GM12878 (cell line): ENCODE results near the gene SLC22A12. TPM values are rescaled to one million over a fixed set of nuclear protein-coding genes. Genes with fewer than 3 reads are reported as not detected.

Experiments used
- ATAC-seq: fragments of 200-7000 bp; cut with Tn5 transposase; 3 replicates; pipeline ENCODE4 v1.9.1; 2020; ENCODE audit warnings: mild to moderate bottlenecking, moderate library complexity
- BruUV-seq: library from RNA; stranded (reverse); fragments of 400-500 nt; replicated peaks from 2 replicates; lab custom pipeline; 2021; lab: Mats Ljungman, UMichigan
- CTCF ChIA-PET: fragments of 300-600 bp; sonication (Branson Sonifier 250); formaldehyde crosslinking; extraction: SDS; loops from one replicate; lab custom pipeline; 2021; ENCODE audit warnings: inconsistent platforms; lab: Yijun Ruan, JAX
- POLR2A ChIA-PET: fragments of 350-600 bp; formaldehyde crosslinking; extraction: SDS; loops from one replicate; lab custom pipeline; 2021; ENCODE audit warnings: inconsistent platforms; lab: Charles Lee
- RAD21 ChIA-PET: fragments of 300-600 bp; sonication (Branson Sonifier 250); formaldehyde crosslinking; loops from one replicate; lab custom pipeline; 2023; ENCODE audit warnings: antibody characterized with exemption; ENCODE audit not compliant: unreplicated experiment; lab: Charles Lee
- SMC1A ChIA-PET: fragments of 300-600 bp; sonication (Branson Sonifier 250); formaldehyde crosslinking; loops from one replicate; lab custom pipeline; 2023; ENCODE audit not compliant: unreplicated experiment, uncharacterized antibody; lab: Charles Lee
- DNase-seq: peaks from one replicate; pipeline ENCODE4 v3.0.0-alpha.2; 2011; ENCODE audit warnings: low read depth, low spot score
- FAIRE-seq: peaks from 3 replicates; lab custom pipeline; 2011; peaks lifted over from hg19 to GRCh38; lab: Jason Lieb, UNC
- H2AFZ ChIP-seq: 2 replicates; pipeline ENCODE4 v1.6.0; 2011; ENCODE audit warnings: low read depth, low read length, control low read depth; ENCODE audit not compliant: control insufficient read depth
- H3K27ac ChIP-seq: 2 replicates; pipeline ENCODE4 v1.5.1; 2011; ENCODE audit warnings: control low read depth; ENCODE audit not compliant: control insufficient read depth, insufficient read depth
- H3K27me3 ChIP-seq, 2 experiments: replicated peaks in 1 of 2; 2 replicates each; pipeline versions ENCODE4 v1.6.0 to v1.6.1; 2011; ENCODE audit warnings: low read length in 1 of 2; ENCODE audit not compliant: control insufficient read depth in 2 of 2, insufficient read depth in 2 of 2
- H3K36me3 ChIP-seq, 2 experiments: 2 replicates each; pipeline ENCODE4 v1.5.1; 2011; ENCODE audit warnings: low read length in 1 of 2; ENCODE audit not compliant: control insufficient read depth in 2 of 2, insufficient read depth in 2 of 2
- H3K4me1 ChIP-seq: 2 replicates; pipeline ENCODE4 v1.6.1; 2011; ENCODE audit warnings: mild to moderate bottlenecking, low read length, moderate library complexity, mixed read lengths; ENCODE audit not compliant: control insufficient read depth, insufficient read depth
- H3K4me2 ChIP-seq: 2 replicates; pipeline ENCODE4 v1.6.0; 2011; ENCODE audit warnings: control low read depth; ENCODE audit not compliant: control insufficient read depth, insufficient read depth
- H3K4me3 ChIP-seq: fragments of 200-600 bp; sonication (generic); 2 replicates; pipeline ENCODE4 v1.5.1; 2016
- H3K79me2 ChIP-seq: 2 replicates; pipeline ENCODE4 v1.6.0; 2011; ENCODE audit warnings: low read length; ENCODE audit not compliant: control insufficient read depth, insufficient read depth
- H3K9ac ChIP-seq: 2 replicates; pipeline ENCODE4 v1.8.0; 2011; ENCODE audit warnings: low read length, control low read depth, mixed read lengths; ENCODE audit not compliant: control insufficient read depth, insufficient read depth
- H3K9me3 ChIP-seq: replicated peaks from 3 replicates; pipeline ENCODE4 v1.5.1; 2011; ENCODE audit warnings: mild to moderate bottlenecking, low read length; ENCODE audit not compliant: control insufficient read depth, insufficient read depth
- H4K20me1 ChIP-seq: 2 replicates; pipeline ENCODE4 v1.6.0; 2011; ENCODE audit not compliant: control insufficient read depth, insufficient read depth
- IRF4 ChIP-seq: IDR thresholded peaks from 2 replicates; pipeline ENCODE4 v1.6.1; 2011; ENCODE audit warnings: low read depth, low read length
- WRNIP1 ChIP-seq: IDR thresholded peaks from 2 replicates; pipeline ENCODE4 v1.6.1; 2011; ENCODE audit warnings: low read depth, low read length, improper control_type of control experiment, borderline replicate concordance
- WGBS: methylation state at CpG from one replicate; pipeline ENCODE4 v1.1.6; 2016; ENCODE audit warnings: low lambda C conversion rate; ENCODE audit not compliant: insufficient replicate concordance, insufficient coverage; ENCODE audit errors: missing lambda C conversion rate; 5-methylcytosine and 5-hydroxymethylcytosine counted together
- in situ Hi-C: fragments of 300-500 bp; cut with MboI; formaldehyde crosslinking; loops from 9 replicates; pipeline ENCODE4 v1.14.3; 2018; ENCODE audit warnings: mixed read lengths
- intact Hi-C: fragments of 100-400 bp; cut with micrococcal nuclease; formaldehyde crosslinking; loops from one replicate; pipeline ENCODE4 v1.14.2; 2022; ENCODE audit not compliant: unreplicated experiment
- polyA plus RNA-seq, 11 experiments: library from polyadenylated mRNA; depleted of rRNA in 4 of 11; unstranded in 6 of 11; stranded (reverse) in 5 of 11; fragments of >200 nt; fragmentation: Nextera tagmentation in 4 of 11; fragmentation: Illumina TruSeq in 1 of 11; extraction: Ambion mirVana in 4 of 11; extraction: Trizol in 1 of 11; gene quantifications; 1 replicate in 1 of 11; 2 replicates in 10 of 11; pipeline versions ENCODE4 v1.2.1 to v1.2.3, GENCODE V29; 2011 to 2016; ENCODE audit warnings: inconsistent platforms in 2 of 11, missing spikeins in 2 of 11, low read depth in 1 of 11
- total RNA-seq, 4 experiments: library from RNA; depleted of rRNA in 3 of 4; stranded (reverse); fragments of >200 nt in 3 of 4; fragmentation: Illumina TruSeq in 1 of 4; extraction: Trizol in 1 of 4; gene quantifications; 2 replicates each; pipeline versions ENCODE4 v1.2.1 to v1.2.3, GENCODE V29; 2013 to 2021
- TF ChIP-seq, protein P1 (sequence below): IDR thresholded peaks from 2 replicates; pipeline ENCODE4 v1.6.1; 2012; ENCODE audit warnings: low read length, inconsistent platforms
- TF ChIP-seq, protein P2 (sequence below): IDR thresholded peaks from 2 replicates; pipeline ENCODE4 v1.6.1; 2012; ENCODE audit warnings: low read depth, low read length, improper control_type of control experiment
- TF ChIP-seq, protein P3 (sequence below): fragments of 150-350 bp; IDR thresholded peaks from 2 replicates; pipeline ENCODE4 v1.6.1; 2014; ENCODE audit warnings: mild to moderate bottlenecking, low read depth, low read length

Gene SLC22A12
- total and polyA plus RNA-seq, 10 of the 15 experiments (the other 5 are each of a cell fraction or from before 2014, with no cell fraction given) = not detected

DNA sequence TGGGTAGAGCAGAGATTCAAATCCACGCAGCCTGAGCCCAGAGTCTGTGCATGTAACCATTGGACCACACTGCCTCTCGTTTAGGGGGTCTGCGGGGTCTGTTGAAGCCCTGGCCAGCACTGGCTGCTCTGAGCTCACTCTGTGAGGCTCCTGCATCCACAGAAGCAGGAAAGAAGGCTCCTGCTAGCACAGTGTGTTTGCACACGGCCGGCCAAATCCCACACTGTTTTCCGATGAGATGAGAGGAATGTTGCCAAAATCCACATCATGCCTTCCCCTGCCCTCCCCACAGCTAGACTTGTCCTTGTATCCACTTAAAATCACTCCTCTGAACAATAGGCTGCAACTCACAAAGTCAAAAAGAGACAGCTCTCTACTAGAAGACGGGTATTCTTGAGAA lies 10.6 kb upstream of the SLC22A12 start:
- in situ Hi-C loops = no loop called here
- Histone ChIP-seq H3K79me2 (no peaks in the 10 kb centered on the region), H3K4me2 (no peak overlapping the region), H3K4me3 (no peak overlapping the region), H3K9ac (no peak overlapping the region), H3K4me1 (no peaks in the 10 kb centered on the region), H4K20me1 (no peaks in the 10 kb centered on the region), H3K9me3 (no peaks in the 10 kb centered on the region; the same call in 2 of the 3 replicates), H3K27me3 (peaks cover 0 to 4% of the 10 kb centered on the region in 2 experiments; a peak in 1 of 4 replicates), H3K27ac (no peak overlapping the region)
- WGBS = 20% methylated on average over 7 of the region's 7 CpGs
- CTCF ChIA-PET = no interaction called here
- POLR2A ChIA-PET = no interaction called here
- DNase-seq = no peak
- RAD21 ChIA-PET = no interaction called here
- ATAC-seq = no peak
- intact Hi-C loops = no loop called here
- TF ChIP-seq WRNIP1 (no peak), IRF4 (no peak)
- TF ChIP-seq, protein P1, sequence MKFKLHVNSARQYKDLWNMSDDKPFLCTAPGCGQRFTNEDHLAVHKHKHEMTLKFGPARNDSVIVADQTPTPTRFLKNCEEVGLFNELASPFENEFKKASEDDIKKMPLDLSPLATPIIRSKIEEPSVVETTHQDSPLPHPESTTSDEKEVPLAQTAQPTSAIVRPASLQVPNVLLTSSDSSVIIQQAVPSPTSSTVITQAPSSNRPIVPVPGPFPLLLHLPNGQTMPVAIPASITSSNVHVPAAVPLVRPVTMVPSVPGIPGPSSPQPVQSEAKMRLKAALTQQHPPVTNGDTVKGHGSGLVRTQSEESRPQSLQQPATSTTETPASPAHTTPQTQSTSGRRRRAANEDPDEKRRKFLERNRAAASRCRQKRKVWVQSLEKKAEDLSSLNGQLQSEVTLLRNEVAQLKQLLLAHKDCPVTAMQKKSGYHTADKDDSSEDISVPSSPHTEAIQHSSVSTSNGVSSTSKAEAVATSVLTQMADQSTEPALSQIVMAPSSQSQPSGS = no peak
- TF ChIP-seq, all 136 proteins: peak for 0
- Histone ChIP-seq H3K36me3 (no peaks in the 10 kb centered on the region), H2AFZ (no peak overlapping the region)
- no peak for FAIRE-seq
- BruUV-seq = no TSS peak
- SMC1A ChIA-PET = interaction anchor here (0.8 to 0.9 kb wide), 2 partner anchors 55 to 70 kb away, joined by 3 read pairs; no protein-coding TSS in a partner anchor

DNA sequence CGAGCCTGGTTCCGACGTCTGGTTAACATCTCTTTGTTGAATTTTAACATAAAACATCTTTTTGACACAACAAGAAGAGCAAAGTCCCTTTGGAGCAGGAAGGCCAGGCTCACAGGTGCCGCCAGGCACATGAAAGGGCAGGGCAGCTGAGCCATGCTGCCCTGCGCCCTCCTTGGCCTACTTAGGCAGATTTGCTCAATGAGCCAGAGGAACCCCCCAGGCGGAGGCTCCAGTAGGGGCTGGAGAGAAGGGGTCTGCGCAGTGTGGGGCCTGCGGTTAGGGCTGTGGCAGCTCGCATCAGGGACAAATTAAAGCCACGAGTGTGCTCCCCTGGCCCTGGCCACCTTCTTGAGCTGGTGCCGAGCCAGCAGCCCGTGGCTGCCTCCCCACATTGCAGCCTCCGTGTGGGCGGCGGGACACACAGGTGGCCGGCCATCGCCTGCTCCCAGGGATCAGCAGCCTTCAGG lies 9.9 kb upstream of the SLC22A12 start:
- no peak for FAIRE-seq

More for the DNA sequence above, 9.9 kb upstream of the SLC22A12 start:
- Histone ChIP-seq H3K79me2 (no peaks in the 10 kb centered on the region), H2AFZ (no peak overlapping the region), H3K9me3 (no peaks in the 10 kb centered on the region; the same call in 2 of the 3 replicates), H3K4me3 (no peak overlapping the region), H3K4me2 (no peak overlapping the region), H3K36me3 (no peaks in the 10 kb centered on the region), H4K20me1 (no peaks in the 10 kb centered on the region), H3K4me1 (no peaks in the 10 kb centered on the region), H3K27me3 (peaks cover 0 to 4% of the 10 kb centered on the region in 2 experiments; a peak in 1 of 4 replicates), H3K27ac (no peak overlapping the region), H3K9ac (no peak overlapping the region)
- TF ChIP-seq, protein P2, sequence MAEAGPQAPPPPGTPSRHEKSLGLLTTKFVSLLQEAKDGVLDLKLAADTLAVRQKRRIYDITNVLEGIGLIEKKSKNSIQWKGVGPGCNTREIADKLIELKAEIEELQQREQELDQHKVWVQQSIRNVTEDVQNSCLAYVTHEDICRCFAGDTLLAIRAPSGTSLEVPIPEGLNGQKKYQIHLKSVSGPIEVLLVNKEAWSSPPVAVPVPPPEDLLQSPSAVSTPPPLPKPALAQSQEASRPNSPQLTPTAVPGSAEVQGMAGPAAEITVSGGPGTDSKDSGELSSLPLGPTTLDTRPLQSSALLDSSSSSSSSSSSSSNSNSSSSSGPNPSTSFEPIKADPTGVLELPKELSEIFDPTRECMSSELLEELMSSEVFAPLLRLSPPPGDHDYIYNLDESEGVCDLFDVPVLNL = no peak
- TF ChIP-seq, protein P3, sequence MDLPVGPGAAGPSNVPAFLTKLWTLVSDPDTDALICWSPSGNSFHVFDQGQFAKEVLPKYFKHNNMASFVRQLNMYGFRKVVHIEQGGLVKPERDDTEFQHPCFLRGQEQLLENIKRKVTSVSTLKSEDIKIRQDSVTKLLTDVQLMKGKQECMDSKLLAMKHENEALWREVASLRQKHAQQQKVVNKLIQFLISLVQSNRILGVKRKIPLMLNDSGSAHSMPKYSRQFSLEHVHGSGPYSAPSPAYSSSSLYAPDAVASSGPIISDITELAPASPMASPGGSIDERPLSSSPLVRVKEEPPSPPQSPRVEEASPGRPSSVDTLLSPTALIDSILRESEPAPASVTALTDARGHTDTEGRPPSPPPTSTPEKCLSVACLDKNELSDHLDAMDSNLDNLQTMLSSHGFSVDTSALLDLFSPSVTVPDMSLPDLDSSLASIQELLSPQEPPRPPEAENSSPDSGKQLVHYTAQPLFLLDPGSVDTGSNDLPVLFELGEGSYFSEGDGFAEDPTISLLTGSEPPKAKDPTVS = no peak
- SMC1A ChIA-PET = interaction anchor here (0.8 to 0.9 kb wide), 2 partner anchors 54 to 70 kb away, joined by 3 read pairs; no protein-coding TSS in a partner anchor
- POLR2A ChIA-PET = no interaction called here
- WGBS = 12% methylated on average over 17 of the region's 17 CpGs
- RAD21 ChIA-PET = no interaction called here
- ATAC-seq (no peak), DNase-seq (no peak)
- intact Hi-C loops (no loop called here), in situ Hi-C loops (no loop called here)
- CTCF ChIA-PET = no interaction called here
- BruUV-seq = no TSS peak
